ENCODE data around the gene TTC31.

Gene TTC31

GRCh38 chr2:74527741-74528140 is 44.9 kb downstream of the TTC31 start:
- no peak for DNase-seq

DNA sequence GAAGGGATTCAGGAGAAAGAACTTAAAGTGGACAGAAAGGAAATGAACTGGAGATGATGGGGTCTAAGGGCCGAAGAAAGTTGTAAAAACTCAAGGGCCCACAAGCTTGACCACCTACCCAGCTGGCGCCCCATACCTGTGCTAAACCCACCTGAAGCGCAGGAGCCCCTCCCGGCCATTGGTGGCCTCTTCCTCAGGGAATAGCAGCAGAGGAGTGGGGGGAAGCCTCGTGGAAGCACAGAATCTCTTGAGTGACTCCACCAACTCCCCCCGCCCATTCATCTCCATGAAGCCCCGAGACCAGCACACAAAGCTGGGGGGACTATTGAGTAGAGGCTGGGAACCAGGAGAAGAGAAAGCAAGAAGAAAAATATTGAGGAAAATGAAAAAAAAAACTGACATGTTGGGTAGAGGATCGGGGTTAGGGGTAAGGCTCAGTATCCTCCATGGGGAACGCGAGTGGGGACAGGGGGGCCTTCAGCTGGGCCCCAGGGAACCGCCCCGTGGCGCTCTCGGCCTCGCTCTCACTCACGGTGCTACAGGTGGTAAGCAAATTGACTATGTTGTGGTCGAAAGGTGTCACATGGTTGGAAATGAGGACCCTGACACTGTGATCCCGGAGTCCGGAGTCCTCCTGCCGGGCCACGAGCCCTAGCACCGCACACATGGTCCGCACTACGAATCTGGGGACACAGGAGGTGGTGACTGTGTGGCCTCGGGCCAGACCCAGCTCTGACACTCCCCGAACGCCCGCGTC is 45.9 kb downstream of the TTC31 start:
- no peak for DNase-seq

GRCh38 chr2:74529357-74530238 is 46.7 kb downstream of the TTC31 start, which contains the start of the genes AUP1 and HTRA2:
Gene AUP1, minus strand, starts transcription at chr2:74529706. Its CDS starts 77 bp downstream, at chr2:74529629.
Gene HTRA2, plus strand, starts transcription at chr2:74529933. Its CDS starts 74 bp downstream, at chr2:74530007.
- DNase-seq: peak; percentile 98

DNA sequence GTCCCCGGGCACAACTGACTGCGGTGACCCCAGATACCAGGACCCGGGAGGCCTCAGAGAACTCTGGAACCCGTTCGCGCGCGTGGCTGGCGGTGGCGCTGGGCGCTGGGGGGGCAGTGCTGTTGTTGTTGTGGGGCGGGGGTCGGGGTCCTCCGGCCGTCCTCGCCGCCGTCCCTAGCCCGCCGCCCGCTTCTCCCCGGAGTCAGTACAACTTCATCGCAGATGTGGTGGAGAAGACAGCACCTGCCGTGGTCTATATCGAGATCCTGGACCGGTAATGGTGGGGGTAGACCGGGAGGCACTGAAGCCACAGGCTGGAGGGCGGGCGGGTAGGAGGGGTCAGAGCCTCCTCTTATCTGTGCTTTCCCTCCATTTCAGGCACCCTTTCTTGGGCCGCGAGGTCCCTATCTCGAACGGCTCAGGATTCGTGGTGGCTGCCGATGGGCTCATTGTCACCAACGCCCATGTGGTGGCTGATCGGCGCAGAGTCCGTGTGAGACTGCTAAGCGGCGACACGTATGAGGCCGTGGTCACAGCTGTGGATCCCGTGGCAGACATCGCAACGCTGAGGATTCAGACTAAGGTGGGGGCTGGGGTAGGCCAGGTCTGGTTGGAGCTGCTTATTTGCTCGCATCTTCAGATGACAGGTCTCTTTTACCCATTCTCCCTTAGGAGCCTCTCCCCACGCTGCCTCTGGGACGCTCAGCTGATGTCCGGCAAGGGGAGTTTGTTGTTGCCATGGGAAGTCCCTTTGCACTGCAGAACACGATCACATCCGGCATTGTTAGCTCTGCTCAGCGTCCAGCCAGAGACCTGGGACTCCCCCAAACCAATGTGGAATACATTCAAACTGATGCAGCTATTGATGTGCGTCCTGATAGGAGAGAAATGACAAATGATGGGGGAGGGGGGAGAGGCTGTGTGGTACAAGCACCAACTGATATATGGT is 47.6 kb downstream of the TTC31 start:
- peak in 1 of 2 experiments; percentile 30 for DNase-seq

- no peak for DNase-seq
Measured at GRCh38 chr2:74531666-74532065, 48.8 kb downstream of the TTC31 start.

GRCh38 chr2:74532222-74532621 is 49.3 kb downstream of the TTC31 start:
- DNase-seq: peak in 1 of 2 experiments; percentile 70

DNA sequence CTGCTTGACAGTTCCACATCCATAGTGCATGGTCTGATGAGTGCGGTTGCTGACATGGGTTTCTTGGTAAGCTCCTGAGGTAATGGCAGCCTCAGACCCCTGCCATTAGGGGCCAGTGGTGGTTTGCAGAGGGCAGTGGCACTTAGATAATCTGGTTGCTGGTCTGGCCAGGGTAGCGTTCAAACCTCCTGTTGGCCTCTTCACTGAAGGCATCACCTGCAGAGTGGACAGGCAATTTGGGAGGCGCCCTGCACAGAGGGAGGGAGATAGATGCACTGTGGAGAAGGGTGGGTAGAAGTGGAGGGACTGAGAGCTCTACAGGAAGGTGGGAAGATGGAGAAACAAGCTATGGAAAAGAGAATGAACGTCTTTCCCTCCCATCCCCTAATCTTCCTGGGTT is 50.6 kb downstream of the TTC31 start:
- DNase-seq: no peak

DNA sequence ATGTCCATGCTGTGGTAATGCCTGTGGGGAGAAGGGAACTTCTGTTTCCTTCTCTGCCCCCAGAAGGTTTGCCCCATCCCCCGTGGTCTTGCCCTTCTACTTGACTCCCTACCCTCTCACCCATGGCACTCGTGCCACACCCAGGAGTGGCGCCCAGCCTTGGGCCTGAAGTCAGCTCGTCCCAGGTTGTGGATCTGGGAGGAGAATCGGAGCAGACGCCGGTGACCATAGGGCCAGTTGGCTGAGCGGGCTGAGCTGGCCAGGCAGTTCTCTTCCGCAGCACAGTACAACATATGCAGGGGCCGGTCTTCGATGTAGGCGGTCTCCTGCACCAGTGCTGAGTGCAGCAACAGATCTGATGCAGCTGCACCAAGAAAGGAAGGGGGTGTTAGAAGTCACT is 51.5 kb downstream of the TTC31 start:
- DNase-seq: no peak

DNA sequence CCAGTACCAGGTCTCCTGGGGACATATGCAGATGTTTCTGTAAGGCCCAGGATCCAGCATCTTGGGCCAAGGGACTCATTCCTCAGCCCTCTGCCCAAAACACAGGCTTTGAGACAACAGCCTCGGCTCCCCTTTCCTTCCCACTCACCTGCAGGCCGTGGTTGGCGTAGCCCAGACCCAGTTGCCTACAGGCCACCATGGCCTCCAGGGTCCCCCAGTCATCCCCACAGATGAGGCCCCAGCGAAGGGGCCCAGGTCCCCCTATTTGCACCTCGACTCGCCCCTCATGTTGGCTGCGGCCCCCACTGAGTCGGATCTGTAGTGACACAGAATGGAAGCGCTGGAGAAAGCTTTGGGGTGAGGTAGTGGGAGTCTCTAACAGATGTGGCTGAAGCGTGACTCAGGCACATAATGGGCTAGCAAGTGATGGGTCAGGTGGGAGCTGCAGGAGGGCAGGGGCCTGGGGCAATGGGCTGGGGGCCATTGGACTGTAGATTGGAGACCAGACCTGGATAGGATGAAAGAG is 52.6 kb downstream of the TTC31 start:
- DNase-seq: no peak

- DNase-seq: no peak
Measured at GRCh38 chr2:74536166-74536950, 53.5 kb downstream of the TTC31 start.

GRCh38 chr2:74537140-74537539 is 54.3 kb downstream of the TTC31 start:
- no peak for DNase-seq

DNA sequence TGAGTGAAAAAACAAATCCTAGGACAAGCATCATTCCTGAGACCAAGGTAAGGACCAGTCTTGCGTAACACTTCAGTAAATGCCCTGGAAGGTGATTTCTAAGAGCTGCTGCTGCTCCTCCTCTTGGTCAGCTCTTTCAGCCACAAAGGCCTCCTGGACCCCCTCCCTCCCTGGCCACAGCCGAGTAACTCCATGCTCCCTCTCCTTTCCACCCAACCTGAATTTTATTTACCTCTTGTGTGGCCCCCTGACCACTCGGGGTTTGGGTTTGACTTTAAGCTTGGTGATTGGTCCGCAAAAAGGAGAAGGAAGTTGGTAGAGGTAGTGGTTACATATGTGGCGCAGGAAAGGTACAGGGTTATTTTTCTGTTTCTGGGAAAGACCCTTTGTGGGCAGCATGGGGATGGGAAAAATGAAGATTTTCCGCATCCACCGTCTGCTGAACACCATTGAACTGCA is 56.0 kb downstream of the TTC31 start:
- DNase-seq: no peak

DNA sequence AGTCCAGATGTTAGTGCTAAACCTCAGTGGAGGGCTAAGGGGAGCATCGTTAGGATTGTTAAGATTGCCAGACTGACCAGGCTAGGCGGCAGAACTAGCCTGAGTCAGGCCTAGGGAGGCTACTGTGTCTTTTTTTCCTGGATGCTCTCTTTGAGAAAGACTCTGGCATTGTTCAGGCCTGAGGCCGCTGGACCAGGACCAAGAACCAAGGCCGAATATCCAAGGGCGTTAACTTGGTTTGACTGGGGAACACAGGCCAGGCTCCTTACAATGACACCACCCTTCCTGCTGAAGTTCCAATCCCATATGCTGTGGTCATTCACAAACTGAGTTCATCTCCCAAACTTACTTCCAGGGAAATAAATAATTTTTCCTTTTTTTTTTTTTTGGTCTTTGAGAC is 57.4 kb downstream of the TTC31 start:
- DNase-seq: no peak

GRCh38 chr2:74542978-74543377 is 60.1 kb downstream of the TTC31 start:
- DNase-seq: no peak

Data from NCI-H524 (cell line).